B cell (primary cell): ENCODE results near the gene CYP2D6. TPM values are rescaled to one million over a fixed set of nuclear protein-coding genes. Genes with fewer than 3 reads are reported as not detected.

Experiments used
- ATAC-seq: fragments of 200-7000 bp; cut with Tn5 transposase; one replicate; pipeline ENCODE4 v1.10.0; 2021; ENCODE audit warnings: low read depth, mild to moderate bottlenecking, moderate number of reproducible peaks, moderate library complexity
- CTCF ChIA-PET: fragments of 350-600 bp; sonication (Branson Sonifier 250); formaldehyde crosslinking; loops from one replicate; lab custom pipeline; 2021; ENCODE audit warnings: antibody characterized with exemption, inconsistent platforms; lab: Charles Lee
- POLR2A ChIA-PET: fragments of 350-600 bp; sonication (Branson Sonifier 250); formaldehyde crosslinking; loops from one replicate; lab custom pipeline; 2021; ENCODE audit warnings: antibody characterized with exemption; lab: Charles Lee
- DNase-seq: peaks from one replicate; pipeline ENCODE4 v3.0.0; 2013
- H2AFZ ChIP-seq: 2 replicates; pipeline ENCODE4 v1.6.1; 2012; ENCODE audit warnings: mild to moderate bottlenecking, low read depth, low read length; ENCODE audit not compliant: insufficient read depth, poor library complexity, severe bottlenecking
- H3K27ac ChIP-seq, 2 donors: 1 replicate in 1 of 2; 2 replicates in 1 of 2; pipeline ENCODE4 v1.5.1; 2012 to 2013; ENCODE audit warnings: low read length in 2 of 2, mild to moderate bottlenecking in 2 of 2, moderate library complexity in 1 of 2
- H3K27me3 ChIP-seq, 4 experiments: fragments of 200-600 bp in 1 of 4; sonication (generic) in 1 of 4; replicated peaks in 1 of 4; 1 replicate in 2 of 4; 2 replicates in 2 of 4; pipeline versions ENCODE4 v1.6.1 to v1.7.0; 2013 to 2016; ENCODE audit warnings: low read length in 3 of 4, mild to moderate bottlenecking in 2 of 4, mixed read lengths in 1 of 4, moderate library complexity in 1 of 4; ENCODE audit not compliant: insufficient read depth in 4 of 4, control insufficient read depth in 3 of 4; ENCODE audit errors: control extremely low read depth in 1 of 4
- H3K36me3 ChIP-seq, 2 experiments: replicated peaks in 1 of 2; 1 replicate in 1 of 2; 2 replicates in 1 of 2; pipeline versions ENCODE4 v1.6.1 to v1.7.1; 2013; ENCODE audit warnings: low read length in 1 of 2; ENCODE audit not compliant: insufficient read depth in 2 of 2, control insufficient read depth in 1 of 2; ENCODE audit errors: control extremely low read depth in 1 of 2, extremely low read depth in 1 of 2
- H3K4me1 ChIP-seq, 2 donors: fragments of 200-600 bp in 1 of 2; sonication (generic) in 1 of 2; 1 replicate in 1 of 2; 2 replicates in 1 of 2; pipeline versions ENCODE4 v1.5.1 to v1.6.1; 2013 to 2017; ENCODE audit warnings: low read length in 2 of 2; ENCODE audit not compliant: control insufficient read depth in 2 of 2, insufficient read depth in 2 of 2
- H3K4me2 ChIP-seq: replicated peaks from 2 replicates; pipeline ENCODE3; 2012; ENCODE audit warnings: mild to moderate bottlenecking, low read depth, low read length; ENCODE audit not compliant: poor library complexity, severe bottlenecking
- H3K4me3 ChIP-seq, 5 experiments: fragments of 200-600 bp in 1 of 5; sonication (generic) in 1 of 5; 1 replicate in 3 of 5; 2 replicates in 2 of 5; pipeline versions ENCODE4 v1.5.1 to v1.7.0; 2011 to 2016; ENCODE audit warnings: low read length in 4 of 5, mild to moderate bottlenecking in 4 of 5, low read depth in 2 of 5, control low read depth in 1 of 5, moderate library complexity in 1 of 5; ENCODE audit not compliant: insufficient read depth in 1 of 5; ENCODE audit errors: control extremely low read depth in 1 of 5, extremely low read depth in 1 of 5
- H3K79me2 ChIP-seq: fragments of 200-600 bp; sonication (generic); one replicate; pipeline ENCODE4 v1.6.0; 2016; ENCODE audit warnings: low read length; ENCODE audit not compliant: control insufficient read depth, insufficient read depth
- H3K9ac ChIP-seq: fragments of 200-600 bp; sonication (generic); 2 replicates; pipeline ENCODE4 v1.6.1; 2017; ENCODE audit warnings: mild to moderate bottlenecking, low read length, moderate library complexity
- H3K9me3 ChIP-seq, 3 donors: one replicate each; pipeline versions ENCODE4 v1.6.1 to v1.7.1; 2013; ENCODE audit warnings: low read length in 2 of 3; ENCODE audit not compliant: control insufficient read depth in 2 of 3, insufficient read depth in 1 of 3; ENCODE audit errors: control extremely low read depth in 1 of 3
- H4K20me1 ChIP-seq: 2 replicates; pipeline ENCODE4 v1.6.0; 2012; ENCODE audit warnings: mild to moderate bottlenecking, low read length; ENCODE audit not compliant: insufficient read depth, control insufficient read depth, poor library complexity, severe bottlenecking
- H3K27ac Mint-ChIP-seq: one replicate; pipeline ENCODE4 v1.8.0; 2021; ENCODE audit warnings: mixed read lengths
- H3K27me3 Mint-ChIP-seq: one replicate; pipeline ENCODE4 v1.8.0; 2021; ENCODE audit warnings: mixed read lengths
- H3K4me1 Mint-ChIP-seq: one replicate; pipeline ENCODE4 v1.8.0; 2021; ENCODE audit warnings: mixed read lengths
- H3K4me3 Mint-ChIP-seq: one replicate; pipeline ENCODE4 v1.8.0; 2021; ENCODE audit warnings: mixed read lengths
- H3K9me3 Mint-ChIP-seq: one replicate; pipeline ENCODE4 v1.8.0; 2022; ENCODE audit warnings: mixed read lengths; ENCODE audit not compliant: insufficient read depth
- EZH2 ChIP-seq: IDR thresholded peaks from 2 replicates; pipeline ENCODE4 v1.6.1; 2012; ENCODE audit warnings: borderline replicate concordance, low read depth, mild to moderate bottlenecking, moderate library complexity, low read length; ENCODE audit not compliant: insufficient read depth, poor library complexity, severe bottlenecking
- WGBS: methylation state at CpG from one replicate; pipeline ENCODE4 v1.1.5; 2013; ENCODE audit warnings: missing lambda C conversion rate; ENCODE audit not compliant: insufficient coverage; 5-methylcytosine and 5-hydroxymethylcytosine counted together
- intact Hi-C: fragments of 100-400 bp; cut with micrococcal nuclease; formaldehyde crosslinking; loops from one replicate; pipeline ENCODE4 v1.10.0; 2022
- polyA plus RNA-seq: library from polyadenylated mRNA; depleted of rRNA; stranded (reverse); fragments of >200 nt; gene quantifications from 2 replicates; pipeline ENCODE4 v1.2.3, GENCODE V29; 2012
- total RNA-seq, 2 donors: library from RNA; stranded (reverse); fragments of 120-200 nt in 1 of 2; gene quantifications; 1 replicate in 1 of 2; 2 replicates in 1 of 2; pipeline versions ENCODE4 v1.2.3 to v1.2.4, GENCODE V29; 2013 to 2022
- TF ChIP-seq, protein P1 (sequence below): fragments of 200-600 bp; IDR thresholded peaks from one replicate; pipeline ENCODE4 v1.8.0; 2022; ENCODE audit warnings: antibody characterized with exemption, mild to moderate bottlenecking

The CYP2D6 gene
- total and polyA plus RNA-seq, 2 donors (not counting 1 experiment from before 2014, with no cell fraction given) = 3.1 to 3.9 TPM

GRCh38 chr22:42168476-42168875 lies 37.9 kb upstream of the CYP2D6 start:
- H3K36me3 ChIP-seq = peaks cover 5 to 45% of the 10 kb centered on the region in 2 experiments
- POLR2A ChIA-PET = no interaction called here
- H3K27ac ChIP-seq = no peak overlapping the region
- DNase-seq (no peak), ATAC-seq (no peak)
- peaks cover 56% of the 10 kb centered on the region for H3K79me2 ChIP-seq
- no peak overlapping the region for H3K4me3 ChIP-seq
- H2AFZ ChIP-seq = no peak overlapping the region
- H3K4me2 ChIP-seq = no peak overlapping the region
- no peak overlapping the region for H3K9ac ChIP-seq
- peaks cover 26% of the 10 kb centered on the region for H3K4me1 Mint-ChIP-seq
- H3K27me3 ChIP-seq = no peaks in the 10 kb centered on the region
- CTCF ChIA-PET = interaction anchor here (0.8 to 9.0 kb wide), 3 partner anchors 268 to 305 kb away, joined by 3 to 131 read pairs (median 76); partner anchors contain the start of gene NFAM1
- peaks cover 12 to 31% of the 10 kb centered on the region in 2 donors for H3K4me1 ChIP-seq
- H3K9me3 ChIP-seq = no peaks in the 10 kb centered on the region
- peaks cover 64% of the 10 kb centered on the region for H4K20me1 ChIP-seq
- no peaks in the 10 kb centered on the region for H3K9me3 Mint-ChIP-seq
- 94% methylated on average over 10 of the region's 15 CpGs for WGBS
- TF ChIP-seq EZH2 = no peak
- TF ChIP-seq, protein P1, sequence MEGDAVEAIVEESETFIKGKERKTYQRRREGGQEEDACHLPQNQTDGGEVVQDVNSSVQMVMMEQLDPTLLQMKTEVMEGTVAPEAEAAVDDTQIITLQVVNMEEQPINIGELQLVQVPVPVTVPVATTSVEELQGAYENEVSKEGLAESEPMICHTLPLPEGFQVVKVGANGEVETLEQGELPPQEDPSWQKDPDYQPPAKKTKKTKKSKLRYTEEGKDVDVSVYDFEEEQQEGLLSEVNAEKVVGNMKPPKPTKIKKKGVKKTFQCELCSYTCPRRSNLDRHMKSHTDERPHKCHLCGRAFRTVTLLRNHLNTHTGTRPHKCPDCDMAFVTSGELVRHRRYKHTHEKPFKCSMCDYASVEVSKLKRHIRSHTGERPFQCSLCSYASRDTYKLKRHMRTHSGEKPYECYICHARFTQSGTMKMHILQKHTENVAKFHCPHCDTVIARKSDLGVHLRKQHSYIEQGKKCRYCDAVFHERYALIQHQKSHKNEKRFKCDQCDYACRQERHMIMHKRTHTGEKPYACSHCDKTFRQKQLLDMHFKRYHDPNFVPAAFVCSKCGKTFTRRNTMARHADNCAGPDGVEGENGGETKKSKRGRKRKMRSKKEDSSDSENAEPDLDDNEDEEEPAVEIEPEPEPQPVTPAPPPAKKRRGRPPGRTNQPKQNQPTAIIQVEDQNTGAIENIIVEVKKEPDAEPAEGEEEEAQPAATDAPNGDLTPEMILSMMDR = no peak
- intact Hi-C loops = loop anchor here (2.0 kb wide), 2 partner anchors 78 to 276 kb away; partner anchors contain the start of gene NDUFA6
- H3K27ac Mint-ChIP-seq = no peak overlapping the region
- no peak overlapping the region for H3K4me3 Mint-ChIP-seq
- H3K27me3 Mint-ChIP-seq = no peaks in the 10 kb centered on the region

DNA sequence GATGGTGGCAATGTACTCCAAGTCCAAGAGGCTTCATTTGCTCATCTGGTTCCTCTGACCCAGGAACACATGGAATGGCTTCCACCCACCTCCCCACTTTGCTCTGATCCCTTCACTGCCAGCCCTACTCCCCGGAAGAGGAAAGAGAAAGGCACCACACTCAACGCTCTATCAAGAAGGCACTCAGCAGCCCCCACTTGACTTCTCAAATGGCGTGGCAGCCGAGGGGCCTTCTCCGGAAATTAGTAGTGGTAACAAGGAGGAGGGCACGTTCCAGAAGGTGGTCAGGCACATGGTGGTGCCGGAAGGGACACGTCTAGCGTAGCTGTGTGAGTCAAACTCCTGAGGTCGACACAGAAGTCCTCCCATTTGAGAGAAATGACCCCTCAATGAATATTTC lies 36.5 kb upstream of the CYP2D6 start:
- ATAC-seq = no peak
- H3K27me3 Mint-ChIP-seq = no peaks in the 10 kb centered on the region

More for the DNA sequence above, 36.5 kb upstream of the CYP2D6 start:
- no peak overlapping the region for H2AFZ ChIP-seq
- no peak for DNase-seq
- no peak overlapping the region for H3K9ac ChIP-seq
- Mint-ChIP-seq H3K27ac (no peak overlapping the region), H3K4me1 (peaks cover 13% of the 10 kb centered on the region), H3K9me3 (no peaks in the 10 kb centered on the region), H3K4me3 (no peak overlapping the region)
- CTCF ChIA-PET = interaction anchor here (0.6 to 9.0 kb wide), 4 partner anchors 210 to 306 kb away, joined by 3 to 131 read pairs (median 40); partner anchors contain the start of gene NFAM1
- TF ChIP-seq EZH2 = no peak
- no peak overlapping the region for H3K4me2 ChIP-seq
- peaks cover 3 to 19% of the 10 kb centered on the region in 2 donors for H3K4me1 ChIP-seq
- no peaks in the 10 kb centered on the region for H3K27me3 ChIP-seq
- peaks cover 5 to 49% of the 10 kb centered on the region in 2 experiments for H3K36me3 ChIP-seq
- H4K20me1 ChIP-seq = peaks cover 57% of the 10 kb centered on the region
- no peak overlapping the region for H3K27ac ChIP-seq
- H3K9me3 ChIP-seq = no peaks in the 10 kb centered on the region
- intact Hi-C loops = no loop called here
- peaks cover 55% of the 10 kb centered on the region for H3K79me2 ChIP-seq
- no peak overlapping the region for H3K4me3 ChIP-seq
- WGBS = 89% methylated on average over 8 of the region's 10 CpGs
- POLR2A ChIA-PET = no interaction called here
